Forelimb muscle (tissue), 1 donor: ENCODE measurements around the gene C1orf21. TPM values are rescaled to one million over a fixed set of nuclear protein-coding genes. Genes with fewer than 3 reads are reported as not detected.

Experiments
- DNase-seq: peaks from one replicate; pipeline ENCODE4 v3.0.0-alpha.2; 2013; ENCODE audit warnings: low read depth
- polyA plus RNA-seq: library from polyadenylated mRNA; unstranded; fragments of 120-200 nt; gene quantifications from one replicate; pipeline ENCODE4 v1.2.1, GENCODE V29; 2013; ENCODE audit not compliant: insufficient read length

Gene C1orf21
- polyA plus RNA-seq, 1 donor, result 50.0 TPM

- DNase-seq, result no peak
Measured at GRCh38 chr1:184412472-184412871, 25.6 kb downstream of the C1orf21 start.

DNA sequence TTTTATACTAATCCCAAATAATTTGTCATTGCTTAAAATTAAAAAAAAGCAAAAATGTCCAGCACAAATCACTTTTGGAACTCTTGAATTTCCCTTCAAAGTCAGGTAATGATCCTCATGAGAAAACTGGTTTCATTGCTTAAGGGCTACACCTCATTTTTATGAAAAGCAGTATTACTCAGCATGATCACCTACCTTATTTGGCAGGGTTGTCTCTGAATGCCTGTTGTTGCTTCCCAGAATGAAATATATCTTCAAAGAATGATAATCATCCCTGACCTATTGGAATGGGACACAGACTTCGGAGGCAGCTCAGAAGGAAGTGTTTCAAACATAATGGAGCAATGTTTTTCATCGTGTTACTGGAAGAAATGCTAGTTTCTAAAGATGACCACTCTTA lies 29.7 kb downstream of the C1orf21 start:
- DNase-seq, result no peak

- no peak for DNase-seq
Measured at GRCh38 chr1:184416946-184417345, 30.1 kb downstream of the C1orf21 start.

- no peak for DNase-seq
Measured at GRCh38 chr1:184417916-184418315, 31.1 kb downstream of the C1orf21 start.

DNA sequence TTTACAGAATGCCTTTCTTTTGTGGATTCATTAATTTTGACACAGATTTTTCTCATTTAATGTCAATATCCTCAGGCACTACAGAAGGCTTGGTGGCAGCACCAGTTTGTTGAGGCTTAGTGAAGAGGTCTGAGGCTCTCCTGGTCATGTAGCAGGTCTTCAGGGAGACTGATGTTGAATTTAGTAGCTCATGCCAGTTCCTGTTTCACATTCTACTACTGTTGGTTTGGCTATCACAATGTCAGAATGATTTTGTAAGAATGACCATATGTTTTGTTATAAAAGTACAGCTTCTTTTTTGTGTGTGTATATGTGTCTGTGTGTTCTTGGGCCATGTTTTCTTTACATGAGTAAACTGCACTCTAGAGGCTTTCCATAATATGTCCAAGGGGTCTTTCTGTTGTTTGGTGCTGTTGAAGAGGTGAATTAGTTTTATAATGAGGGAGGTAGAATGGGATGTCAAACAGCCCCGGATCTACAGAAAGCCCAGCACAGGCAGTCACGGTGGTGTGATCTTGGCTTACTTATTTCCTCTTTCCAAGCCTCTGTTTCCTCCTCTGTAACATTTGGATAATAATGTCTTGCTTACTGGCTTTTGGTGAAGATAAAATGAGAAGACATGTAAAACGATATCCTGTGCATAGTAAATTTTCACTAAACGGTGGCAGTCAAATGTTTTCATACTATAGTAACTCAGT lies 32.0 kb downstream of the C1orf21 start:
- no peak for DNase-seq

GRCh38 chr1:184419350-184420161 lies 32.7 kb downstream of the C1orf21 start:
- DNase-seq, result no peak

DNA sequence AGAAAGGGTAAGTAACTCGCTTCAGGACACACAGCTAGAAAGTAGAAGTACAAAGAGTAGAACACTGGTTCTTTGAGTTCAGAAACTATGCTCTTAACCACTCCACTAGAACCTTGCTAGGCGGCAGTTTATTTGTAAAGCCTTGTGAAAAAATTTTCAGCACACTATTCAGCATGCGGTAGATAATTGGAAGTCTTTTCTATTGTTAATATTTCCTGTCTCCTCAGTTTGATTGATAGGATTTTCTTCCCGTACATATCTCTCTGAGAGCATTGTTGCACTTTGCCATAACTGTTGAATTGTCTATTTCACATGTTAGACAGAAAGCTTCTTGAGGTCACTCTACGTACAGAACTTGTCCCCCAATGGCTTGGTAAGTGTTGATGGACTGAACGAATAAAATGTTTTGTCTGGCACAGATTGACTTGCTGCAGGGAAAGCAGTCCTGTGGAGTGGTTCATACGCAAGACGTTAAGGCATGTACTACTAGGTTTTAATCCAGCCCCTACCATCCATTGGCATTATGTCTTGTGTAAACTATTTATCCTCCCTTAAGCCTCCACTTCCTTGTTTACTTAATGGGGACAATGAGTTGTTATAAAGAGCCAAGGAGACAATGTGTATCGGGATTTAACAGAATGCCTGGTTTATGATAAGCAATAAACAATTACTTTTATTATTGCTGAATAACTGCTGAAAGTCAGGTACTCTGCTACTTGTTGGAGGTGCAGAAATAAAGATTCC lies 35.8 kb downstream of the C1orf21 start:
- DNase-seq, result no peak

- DNase-seq, result no peak
Measured at GRCh38 chr1:184423649-184424048, 36.8 kb downstream of the C1orf21 start.

DNA sequence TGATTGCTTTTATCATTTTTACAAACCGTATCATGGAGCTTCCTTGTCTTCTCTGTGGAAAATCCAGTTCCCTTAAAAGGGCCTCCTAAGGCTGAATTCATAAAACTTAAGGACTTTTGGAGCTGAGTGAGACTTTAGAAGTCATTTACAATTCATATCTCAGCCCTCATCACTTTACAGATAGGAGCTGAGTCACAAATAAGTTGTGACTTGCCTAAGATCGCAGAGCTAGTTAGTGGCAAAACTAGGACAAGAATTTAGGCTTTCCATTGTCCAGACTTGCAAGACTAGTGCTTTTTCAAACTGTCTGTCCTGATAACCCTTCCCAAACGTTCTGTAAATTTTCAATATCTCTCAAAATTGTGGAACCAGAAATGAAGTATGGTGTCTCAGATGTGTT lies 37.3 kb downstream of the C1orf21 start:
- DNase-seq, result no peak

DNA sequence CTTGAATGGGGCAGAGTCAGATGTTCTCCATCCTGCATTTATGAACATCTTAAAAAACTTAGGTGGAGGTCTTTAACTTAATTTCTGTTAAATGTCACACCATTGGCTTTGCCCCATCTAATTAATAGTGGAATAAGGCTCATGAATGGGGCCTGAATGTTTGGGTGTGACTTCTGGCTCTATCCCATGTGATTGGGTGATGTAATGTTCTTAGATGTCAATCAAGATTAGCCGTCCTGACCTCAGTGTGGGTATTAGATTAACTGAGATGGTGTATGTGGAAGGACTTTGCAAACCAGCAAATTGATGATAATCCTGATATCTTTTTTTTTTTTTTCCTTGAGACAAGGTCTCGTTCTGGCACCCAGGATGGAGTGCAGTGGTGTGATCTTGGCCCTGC lies 38.1 kb downstream of the C1orf21 start:
- DNase-seq, result no peak

DNA sequence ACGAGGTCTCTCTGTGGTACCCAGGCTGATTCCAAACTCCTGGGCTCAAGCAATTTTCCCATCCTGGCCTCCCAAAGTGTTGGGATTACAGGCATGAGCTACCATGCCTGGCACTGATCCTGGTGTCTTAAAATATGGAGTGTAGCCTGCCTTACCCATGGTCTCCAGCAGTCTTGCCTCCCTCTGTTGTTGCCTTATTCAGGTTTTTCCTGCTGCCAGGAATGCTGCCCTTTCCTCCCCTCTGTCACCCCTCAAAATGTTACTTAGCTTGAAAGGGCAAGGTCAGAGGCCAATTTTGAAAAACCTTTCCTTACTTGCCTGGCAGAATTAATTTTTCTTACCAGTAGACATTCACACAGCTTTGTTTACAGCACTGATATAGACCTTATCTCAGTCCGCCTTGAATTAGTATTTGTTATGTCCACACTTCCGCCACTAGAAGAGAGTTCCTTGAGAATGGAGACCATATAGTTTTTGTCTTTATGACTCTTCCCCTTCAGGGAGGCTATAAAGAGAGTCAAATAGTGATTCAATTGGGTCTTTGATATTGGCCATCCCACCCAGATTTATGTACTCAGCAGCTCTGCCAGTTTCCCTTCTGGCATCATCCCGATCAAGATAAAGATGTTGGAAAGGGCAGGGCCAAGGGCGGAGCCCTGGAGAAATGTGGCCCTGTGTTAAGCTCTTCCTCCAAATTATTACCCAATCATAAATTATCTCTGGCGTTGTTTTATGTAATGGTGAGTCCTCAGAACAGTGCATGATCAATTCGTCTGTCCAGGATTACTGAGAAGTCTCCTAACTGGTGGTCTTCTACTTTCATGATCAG lies 38.8 kb downstream of the C1orf21 start:
- no peak for DNase-seq

DNA sequence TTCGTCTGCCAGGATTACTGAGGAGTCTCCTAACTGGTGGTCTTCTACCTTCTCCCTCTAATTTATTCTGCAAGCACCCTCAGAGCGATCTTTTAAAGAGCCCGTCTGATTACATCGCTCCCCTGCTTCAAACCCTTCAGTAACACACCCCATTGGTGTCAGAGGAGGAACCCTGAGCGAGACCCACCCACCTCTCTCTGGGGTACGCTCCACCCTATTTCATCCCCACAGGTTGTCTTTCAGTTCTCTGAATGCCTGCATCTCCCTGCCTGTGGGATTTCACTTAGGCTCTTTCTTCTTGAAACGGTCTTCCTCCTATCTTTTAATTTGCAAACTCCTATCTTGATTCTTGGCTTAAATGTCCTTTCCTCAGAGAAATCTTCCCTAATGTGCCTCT lies 39.4 kb downstream of the C1orf21 start:
- DNase-seq, result no peak

- DNase-seq, result no peak
Measured at GRCh38 chr1:184427722-184428121, 40.9 kb downstream of the C1orf21 start.

DNA sequence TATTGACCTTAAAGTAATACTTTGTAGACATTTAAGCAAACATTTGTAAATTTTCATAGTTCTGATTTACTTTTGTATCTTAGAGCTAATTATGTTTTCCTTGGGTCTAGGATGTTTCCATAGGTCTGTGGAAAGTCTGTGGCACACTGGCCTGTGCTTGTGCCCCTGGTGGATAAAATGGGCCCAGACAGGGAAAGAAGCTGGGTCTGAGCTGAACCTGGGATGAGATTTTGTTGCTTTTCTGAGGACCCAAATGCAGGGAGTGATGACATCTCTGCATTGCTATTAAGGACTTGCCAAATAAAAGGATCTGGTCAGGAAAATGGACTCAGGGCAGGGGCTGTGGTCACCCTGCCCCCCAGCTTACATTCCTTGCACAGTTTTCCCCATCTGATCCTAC lies 41.8 kb downstream of the C1orf21 start:
- DNase-seq, result no peak

- no peak for DNase-seq
Measured at GRCh38 chr1:184429335-184429734, 42.5 kb downstream of the C1orf21 start.

GRCh38 chr1:184433956-184434502 lies 47.2 kb downstream of the C1orf21 start:
- DNase-seq, result no peak

DNA sequence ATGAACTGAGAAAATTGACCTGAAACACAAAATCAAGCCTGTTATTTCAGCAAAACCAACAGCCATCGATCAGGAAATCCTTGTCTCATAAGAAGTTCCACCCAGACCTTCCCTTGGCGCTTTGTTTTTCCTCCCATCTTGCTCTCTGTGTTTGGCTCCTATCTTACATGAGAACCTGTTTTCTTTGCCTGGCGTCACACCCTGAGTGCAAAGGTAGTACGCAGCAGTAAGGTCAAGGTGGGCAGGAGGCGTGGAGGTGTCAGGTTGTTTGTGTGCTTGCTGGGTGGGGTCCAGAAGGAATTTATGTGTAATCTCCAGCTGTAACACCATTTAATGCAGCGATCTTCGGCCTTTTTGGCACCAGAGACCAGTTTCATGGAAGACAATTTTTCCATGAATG lies 50.5 kb downstream of the C1orf21 start:
- no peak for DNase-seq

- DNase-seq, result no peak
Measured at GRCh38 chr1:184438363-184438762, 51.5 kb downstream of the C1orf21 start.

DNA sequence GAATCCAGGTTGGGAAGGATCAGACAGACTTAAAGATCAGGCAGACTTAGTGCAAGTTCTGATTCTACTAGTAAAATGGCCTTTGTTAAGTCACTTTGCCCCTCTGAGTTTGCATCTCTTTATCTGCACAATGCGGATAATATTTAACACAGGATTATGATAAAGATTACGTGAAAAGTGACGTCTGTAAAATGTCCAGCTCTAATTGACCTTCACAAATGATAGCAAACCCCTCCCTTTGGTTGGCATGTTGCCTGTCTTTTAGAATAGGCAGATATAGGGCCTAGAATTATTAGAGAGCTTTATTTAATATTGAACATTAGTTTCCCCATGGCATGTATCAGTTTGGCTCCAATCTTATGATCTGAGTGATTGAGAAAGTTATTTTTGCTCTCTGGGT lies 55.4 kb downstream of the C1orf21 start:
- no peak for DNase-seq

DNA sequence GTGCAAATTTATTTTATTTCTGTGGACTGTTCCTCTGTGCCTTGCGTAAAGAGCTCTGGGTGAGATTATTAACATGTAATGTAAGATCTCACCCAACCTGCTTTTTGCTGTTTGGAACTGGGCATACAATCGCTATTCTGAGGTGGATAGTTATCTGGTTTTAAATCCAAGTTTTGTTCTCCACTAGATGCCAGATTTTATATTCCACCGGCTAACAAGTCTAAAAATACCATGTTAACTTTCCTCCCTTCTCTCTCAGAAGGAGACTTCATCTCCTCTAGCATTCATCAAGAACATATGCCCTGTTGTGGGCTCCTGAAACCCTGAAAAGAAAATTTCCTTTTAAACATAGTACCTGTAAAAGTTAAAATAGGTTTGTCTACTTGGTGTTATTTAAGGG lies 56.4 kb downstream of the C1orf21 start:
- DNase-seq, result no peak

DNA sequence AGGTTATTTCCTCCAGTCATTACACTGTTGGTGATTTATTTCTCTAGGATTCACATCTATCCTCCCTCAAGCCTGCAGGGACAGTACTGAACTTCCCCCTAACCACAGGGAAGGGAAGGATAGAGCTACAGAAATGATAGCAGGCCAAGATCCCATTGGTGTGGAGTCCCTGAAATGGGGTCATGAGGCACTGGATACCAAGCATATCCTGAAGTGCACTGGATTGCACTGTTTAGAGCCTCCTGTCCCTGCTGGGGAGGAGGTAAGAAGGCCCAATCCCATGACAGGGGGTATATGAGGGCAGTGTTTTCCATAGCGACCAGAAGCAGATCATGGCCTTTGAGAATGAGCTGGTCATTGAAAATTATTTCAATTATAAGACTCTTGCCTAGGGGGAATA lies 56.8 kb downstream of the C1orf21 start:
- no peak for DNase-seq
